ENCODE measurements around the gene PHGDH. TPM values are rescaled to one million over a fixed set of nuclear protein-coding genes. Genes with fewer than 3 reads are reported as not detected.

PHGDH gene
- total RNA-seq, 2 donors from 2014 or later: 185 to 307 TPM

GRCh38 chr1:119762953-119763352 is 51.2 kb downstream of the PHGDH start:
- no peak overlapping the region for H3K27ac ChIP-seq
- intact Hi-C loops (cut with DNase I): no loop called here

GRCh38 chr1:119764220-119764619 is 52.5 kb downstream of the PHGDH start:
- DNase-seq (ENCODE audit: low spot score): no peak
- WGBS: 98% methylated on average over 6 of the region's 6 CpGs
- TF ChIP-seq POLR2A (IDR thresholded peaks at IDR 0.05) (no peak), CTCF (IDR thresholded peaks at IDR 0.05) (no peak), POLR2AphosphoS5 (IDR thresholded peaks at IDR 0.05) (no peak)
- Histone ChIP-seq H3K27me3 (replicated peaks; ENCODE audit: insufficient read depth) (no peaks in the 10 kb centered on the region), H3K27ac (peak overlapping the region in 1 of 2 donors; percentile 1), H3K9me3 (no peaks in the 10 kb centered on the region), H3K36me3 (no peaks in the 10 kb centered on the region), H3K4me1 (replicated peaks) (no peaks in the 10 kb centered on the region), H3K4me3 (no peak overlapping the region)
- intact Hi-C loops (cut with DNase I): no loop called here

More at GRCh38 chr1:119762953-119763352, 51.2 kb downstream of the PHGDH start:
- TF ChIP-seq POLR2A (IDR thresholded peaks at IDR 0.05) (no peak), CTCF (IDR thresholded peaks at IDR 0.05) (no peak), POLR2AphosphoS5 (IDR thresholded peaks at IDR 0.05) (no peak)
- Histone ChIP-seq H3K9me3 (no peaks in the 10 kb centered on the region), H3K27me3 (replicated peaks; ENCODE audit: insufficient read depth) (no peaks in the 10 kb centered on the region), H3K4me3 (no peak overlapping the region), H3K36me3 (no peaks in the 10 kb centered on the region), H3K4me1 (replicated peaks) (no peaks in the 10 kb centered on the region)
- WGBS: 100% methylated on average over 1 of the region's 1 CpG
- DNase-seq (ENCODE audit: low spot score): no peak

- WGBS: 1% methylated on average over 4 of the region's 4 CpGs
- TF ChIP-seq POLR2AphosphoS5 (IDR thresholded peaks at IDR 0.05): peak; percentile 64
- no peak for TF ChIP-seq CTCF (IDR thresholded peaks at IDR 0.05)
- Histone ChIP-seq H3K27ac (peak overlapping the region; percentile 44 to 65), H3K4me1 (replicated peaks) (no peaks in the 10 kb centered on the region), H3K36me3 (no peaks in the 10 kb centered on the region), H3K9me3 (no peaks in the 10 kb centered on the region), H3K4me3 (no peak overlapping the region), H3K27me3 (replicated peaks; ENCODE audit: insufficient read depth) (no peaks in the 10 kb centered on the region)
- intact Hi-C loops (cut with DNase I): no loop called here
- DNase-seq (ENCODE audit: low spot score): peak; percentile 74
Measured at GRCh38 chr1:119766374-119766794, 54.6 kb downstream of the PHGDH start.

- H3K36me3 ChIP-seq: no peaks in the 10 kb centered on the region
- no peak overlapping the region for H3K4me3 ChIP-seq
- peak overlapping the region; percentile 44 to 65 for H3K27ac ChIP-seq
- WGBS: 44% methylated on average over 2 of the region's 2 CpGs
- no peaks in the 10 kb centered on the region for H3K27me3 ChIP-seq (replicated peaks; ENCODE audit: insufficient read depth)
- H3K4me1 ChIP-seq (replicated peaks): no peaks in the 10 kb centered on the region
- intact Hi-C loops (cut with DNase I): no loop called here
- TF ChIP-seq POLR2AphosphoS5 (IDR thresholded peaks at IDR 0.05) (no peak), CTCF (IDR thresholded peaks at IDR 0.05) (no peak), POLR2A (IDR thresholded peaks at IDR 0.05) (no peak)
- DNase-seq (ENCODE audit: low spot score): no peak
- no peaks in the 10 kb centered on the region for H3K9me3 ChIP-seq
Measured at GRCh38 chr1:119767486-119767885, 55.8 kb downstream of the PHGDH start.

- intact Hi-C loops (cut with DNase I): no loop called here
- Histone ChIP-seq H3K27me3 (replicated peaks; ENCODE audit: insufficient read depth) (no peaks in the 10 kb centered on the region), H3K27ac (peak within 1 kb of the TSS; percentile 44 to 65), H3K4me3 (no peak within 1 kb of the TSS), H3K4me1 (replicated peaks) (no peaks in the 10 kb centered on the region), H3K9me3 (no peaks in the 10 kb centered on the region), H3K36me3 (no peaks in the 10 kb centered on the region)
- no peak for TF ChIP-seq CTCF (IDR thresholded peaks at IDR 0.05)
- no peak for TF ChIP-seq POLR2AphosphoS5 (IDR thresholded peaks at IDR 0.05)
- TF ChIP-seq POLR2A (IDR thresholded peaks at IDR 0.05): no peak
- WGBS: 56% methylated on average over 8 of the region's 8 CpGs
- DNase-seq (ENCODE audit: low spot score): no peak
Measured at GRCh38 chr1:119768778-119769177, 57.0 kb downstream of the PHGDH start, which contains the start of gene HMGCS2. Gene HMGCS2, minus strand, starts transcription at chr1:119768905. Its CDS starts 61 bp downstream, at chr1:119768844.
